HEK293T (cell line): ENCODE data around the gene ZNF71.

Experiments
- BHLHE40 ChIP-seq: fragments of 450-650 bp; IDR thresholded peaks from 2 replicates; pipeline ENCODE4 v1.6.1; 2016; ENCODE audit warnings: mild to moderate bottlenecking, moderate library complexity, borderline replicate concordance
- CTBP1 ChIP-seq: fragments of 450-650 bp; IDR thresholded peaks from 2 replicates; pipeline ENCODE4 v1.6.1; 2016; ENCODE audit warnings: borderline replicate concordance
- FOXA1 ChIP-seq: fragments of 450-650 bp; IDR thresholded peaks from 2 replicates; pipeline ENCODE4 v1.6.1; 2016; ENCODE audit warnings: mild to moderate bottlenecking
- FOXM1 ChIP-seq: fragments of 450-650 bp; IDR thresholded peaks from 2 replicates; pipeline ENCODE4 v1.6.1; 2017; ENCODE audit warnings: mild to moderate bottlenecking, borderline replicate concordance
- SP1 ChIP-seq: fragments of 450-650 bp; IDR thresholded peaks from 2 replicates; pipeline ENCODE4 v1.6.1; 2017
- SUZ12 ChIP-seq: fragments of 450-650 bp; IDR thresholded peaks from 2 replicates; pipeline ENCODE4 v1.6.1; 2016; ENCODE audit warnings: mild to moderate bottlenecking
- TARDBP ChIP-seq: fragments of 450-650 bp; IDR thresholded peaks from 2 replicates; pipeline ENCODE4 v1.6.1; 2016

DNA sequence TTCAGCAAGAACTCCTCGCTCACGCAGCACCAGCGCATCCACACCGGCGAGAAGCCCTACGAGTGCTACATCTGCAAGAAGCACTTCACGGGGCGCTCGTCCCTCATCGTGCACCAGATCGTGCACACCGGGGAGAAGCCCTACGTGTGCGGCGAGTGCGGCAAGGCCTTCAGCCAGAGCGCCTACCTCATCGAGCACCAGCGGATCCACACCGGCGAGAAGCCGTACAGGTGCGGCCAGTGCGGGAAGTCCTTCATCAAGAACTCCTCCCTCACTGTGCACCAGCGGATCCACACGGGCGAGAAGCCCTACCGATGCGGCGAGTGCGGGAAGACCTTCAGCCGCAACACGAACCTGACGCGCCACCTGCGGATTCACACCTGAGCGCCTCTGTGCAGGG, 27.3 kb downstream of the ZNF71 start:
- no peak for TF ChIP-seq SUZ12
- TF ChIP-seq SP1, result no peak
- TF ChIP-seq TARDBP, result no peak
- no peak for TF ChIP-seq FOXA1
- no peak for TF ChIP-seq FOXM1
- no peak for TF ChIP-seq BHLHE40
- no peak for TF ChIP-seq CTBP1
